Skin epidermis (tissue), 12 donors: ENCODE results near the gene SMC6.

Experiments used
- H3K27ac ChIP-seq, 21 experiments: fragments of 200-600 bp; sonication (generic) in 11 of 21; one replicate each; pipeline ENCODE4 v1.5.0; 2020; ENCODE audit warnings: mild to moderate bottlenecking in 3 of 21, inconsistent platforms in 2 of 21, moderate library complexity in 2 of 21
- H3K4me3 ChIP-seq, 7 experiments: fragments of 200-600 bp; sonication (generic) in 2 of 7; one replicate each; pipeline ENCODE4 v1.5.0; 2020; ENCODE audit warnings: inconsistent platforms in 2 of 7, mild to moderate bottlenecking in 2 of 7, moderate library complexity in 1 of 7

Gene SMC6

GRCh38 chr2:17753803-17754663 is at the start of gene SMC6, which contains the start of gene GEN1:
Gene SMC6, minus strand, starts transcription at chr2:17753810. Its CDS starts 7,864 bp downstream, at chr2:17745946.
Gene GEN1, plus strand, starts transcription at chr2:17754138. Its CDS starts 5,806 bp downstream, at chr2:17759944.
- peak within 1 kb of the TSS; percentile 80 to 100 (median 98) for H3K27ac ChIP-seq
- peak within 1 kb of the TSS; percentile 65 to 99 (median 82) for H3K4me3 ChIP-seq

GRCh38 chr2:17800693-17801458 is 47.3 kb upstream of the SMC6 start:
- Histone ChIP-seq H3K4me3 (no peak overlapping the region), H3K27ac (no peak overlapping the region)

GRCh38 chr2:17800219-17800618 is 46.6 kb upstream of the SMC6 start:
- no peak overlapping the region for H3K4me3 ChIP-seq
- no peak overlapping the region for H3K27ac ChIP-seq

GRCh38 chr2:17799301-17800120 is 45.9 kb upstream of the SMC6 start:
- H3K27ac ChIP-seq, result no peak overlapping the region
- H3K4me3 ChIP-seq, result no peak overlapping the region

GRCh38 chr2:17798338-17798737 is 44.7 kb upstream of the SMC6 start:
- no peak overlapping the region for H3K27ac ChIP-seq
- no peak overlapping the region for H3K4me3 ChIP-seq

GRCh38 chr2:17795309-17795708 is 41.7 kb upstream of the SMC6 start:
- Histone ChIP-seq H3K27ac (no peak overlapping the region), H3K4me3 (no peak overlapping the region)

- Histone ChIP-seq H3K27ac (no peak overlapping the region), H3K4me3 (no peak overlapping the region)
These were observed 40.3 kb upstream of the SMC6 start for GRCh38 chr2:17793803-17794354.

- H3K27ac ChIP-seq, result no peak overlapping the region
- H3K4me3 ChIP-seq, result no peak overlapping the region
These were observed 39.7 kb upstream of the SMC6 start for GRCh38 chr2:17793296-17793695.

GRCh38 chr2:17792515-17792914 is 38.9 kb upstream of the SMC6 start:
- Histone ChIP-seq H3K4me3 (no peak overlapping the region), H3K27ac (no peak overlapping the region)

- Histone ChIP-seq H3K27ac (no peak overlapping the region), H3K4me3 (no peak overlapping the region)
These were observed 38.2 kb upstream of the SMC6 start for GRCh38 chr2:17791817-17792130.

GRCh38 chr2:17791121-17791816 is 37.7 kb upstream of the SMC6 start:
- H3K4me3 ChIP-seq, result no peak overlapping the region
- no peak overlapping the region for H3K27ac ChIP-seq

- H3K4me3 ChIP-seq, result no peak overlapping the region
- H3K27ac ChIP-seq, result no peak overlapping the region
These were observed 36.9 kb upstream of the SMC6 start for GRCh38 chr2:17790536-17790935.

- no peak overlapping the region for H3K27ac ChIP-seq
- no peak overlapping the region for H3K4me3 ChIP-seq
These were observed 35.2 kb upstream of the SMC6 start for GRCh38 chr2:17788773-17789172.

- H3K4me3 ChIP-seq, result no peak overlapping the region
These were observed 33.1 kb upstream of the SMC6 start for GRCh38 chr2:17786727-17787126.

GRCh38 chr2:17781482-17781881 is 27.9 kb upstream of the SMC6 start:
- Histone ChIP-seq H3K4me3 (no peak overlapping the region), H3K27ac (no peak overlapping the region)

More at GRCh38 chr2:17786727-17787126, 33.1 kb upstream of the SMC6 start:
- no peak overlapping the region for H3K27ac ChIP-seq

- H3K4me3 ChIP-seq, result no peak overlapping the region
- H3K27ac ChIP-seq, result no peak overlapping the region
These were observed 26.9 kb upstream of the SMC6 start for GRCh38 chr2:17780546-17780945.

- no peak overlapping the region for H3K27ac ChIP-seq
These were observed 18.9 kb upstream of the SMC6 start for GRCh38 chr2:17772532-17772931.

GRCh38 chr2:17771956-17772355 is 18.3 kb upstream of the SMC6 start:
- no peak overlapping the region for H3K4me3 ChIP-seq
- H3K27ac ChIP-seq, result no peak overlapping the region

More at GRCh38 chr2:17772532-17772931, 18.9 kb upstream of the SMC6 start:
- no peak overlapping the region for H3K4me3 ChIP-seq

GRCh38 chr2:17768894-17769293 is 15.3 kb upstream of the SMC6 start:
- Histone ChIP-seq H3K4me3 (no peak overlapping the region), H3K27ac (no peak overlapping the region)
